Urothelium cell line (cell line): ENCODE measurements around the gene DENND1C.
A peak's percentile ranks its signal among the peaks of the same experiment; 100 is the strongest.

Experiments
- DNase-seq: peaks from one replicate; pipeline ENCODE4 v3.0.0; 2011; ENCODE audit warnings: low spot score, mixed read lengths
- FAIRE-seq: peaks from 2 replicates; lab custom pipeline; 2011; peaks lifted over from hg19 to GRCh38; lab: Jason Lieb, UNC

The DENND1C gene, protein sequence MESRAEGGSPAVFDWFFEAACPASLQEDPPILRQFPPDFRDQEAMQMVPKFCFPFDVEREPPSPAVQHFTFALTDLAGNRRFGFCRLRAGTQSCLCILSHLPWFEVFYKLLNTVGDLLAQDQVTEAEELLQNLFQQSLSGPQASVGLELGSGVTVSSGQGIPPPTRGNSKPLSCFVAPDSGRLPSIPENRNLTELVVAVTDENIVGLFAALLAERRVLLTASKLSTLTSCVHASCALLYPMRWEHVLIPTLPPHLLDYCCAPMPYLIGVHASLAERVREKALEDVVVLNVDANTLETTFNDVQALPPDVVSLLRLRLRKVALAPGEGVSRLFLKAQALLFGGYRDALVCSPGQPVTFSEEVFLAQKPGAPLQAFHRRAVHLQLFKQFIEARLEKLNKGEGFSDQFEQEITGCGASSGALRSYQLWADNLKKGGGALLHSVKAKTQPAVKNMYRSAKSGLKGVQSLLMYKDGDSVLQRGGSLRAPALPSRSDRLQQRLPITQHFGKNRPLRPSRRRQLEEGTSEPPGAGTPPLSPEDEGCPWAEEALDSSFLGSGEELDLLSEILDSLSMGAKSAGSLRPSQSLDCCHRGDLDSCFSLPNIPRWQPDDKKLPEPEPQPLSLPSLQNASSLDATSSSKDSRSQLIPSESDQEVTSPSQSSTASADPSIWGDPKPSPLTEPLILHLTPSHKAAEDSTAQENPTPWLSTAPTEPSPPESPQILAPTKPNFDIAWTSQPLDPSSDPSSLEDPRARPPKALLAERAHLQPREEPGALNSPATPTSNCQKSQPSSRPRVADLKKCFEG

DNA sequence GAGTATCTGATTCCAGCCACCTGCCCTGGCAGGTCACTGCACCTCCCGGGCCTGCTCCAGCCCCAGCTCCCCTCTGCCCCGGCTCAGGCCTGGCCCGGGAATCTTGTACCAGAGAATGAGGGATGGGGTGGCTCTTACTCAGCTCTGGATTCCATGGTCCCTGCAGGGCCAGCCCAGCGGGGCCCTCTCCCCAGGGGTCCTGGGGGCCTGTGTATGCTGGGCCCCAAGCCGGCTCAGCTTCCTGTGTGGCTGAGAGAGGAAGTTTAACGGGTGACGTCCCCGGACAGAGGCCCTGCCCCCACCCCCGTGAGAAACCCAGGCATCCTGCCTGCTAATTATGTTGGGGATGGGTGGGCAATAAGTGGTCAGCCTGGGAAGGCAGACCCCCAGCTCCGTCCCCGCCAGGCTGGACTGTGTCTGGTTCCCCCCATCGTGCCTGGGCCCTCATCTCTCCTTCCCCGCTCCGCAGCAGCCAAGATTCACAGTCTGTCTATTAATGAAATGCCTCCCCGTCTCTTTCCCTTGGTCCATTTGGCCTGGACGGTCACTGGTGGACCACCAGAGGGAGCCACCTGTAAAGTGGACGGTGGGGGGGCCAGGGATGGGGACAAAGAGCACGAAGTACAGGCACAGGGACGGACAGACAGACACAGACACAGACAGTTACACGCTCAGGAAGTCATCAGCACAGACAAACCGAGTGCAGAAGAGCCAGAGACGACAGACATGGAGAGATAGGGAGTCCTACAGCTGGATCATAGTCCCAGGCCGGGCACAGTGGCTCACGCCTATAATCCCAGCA lies at the start of gene DENND1C:
TSS of gene DENND1C (minus strand) at position 247 of the 802 bp plus-strand sequence. CDS start at position 155, 92 bp downstream.
- no peak for DNase-seq
- no peak for FAIRE-seq

DNA sequence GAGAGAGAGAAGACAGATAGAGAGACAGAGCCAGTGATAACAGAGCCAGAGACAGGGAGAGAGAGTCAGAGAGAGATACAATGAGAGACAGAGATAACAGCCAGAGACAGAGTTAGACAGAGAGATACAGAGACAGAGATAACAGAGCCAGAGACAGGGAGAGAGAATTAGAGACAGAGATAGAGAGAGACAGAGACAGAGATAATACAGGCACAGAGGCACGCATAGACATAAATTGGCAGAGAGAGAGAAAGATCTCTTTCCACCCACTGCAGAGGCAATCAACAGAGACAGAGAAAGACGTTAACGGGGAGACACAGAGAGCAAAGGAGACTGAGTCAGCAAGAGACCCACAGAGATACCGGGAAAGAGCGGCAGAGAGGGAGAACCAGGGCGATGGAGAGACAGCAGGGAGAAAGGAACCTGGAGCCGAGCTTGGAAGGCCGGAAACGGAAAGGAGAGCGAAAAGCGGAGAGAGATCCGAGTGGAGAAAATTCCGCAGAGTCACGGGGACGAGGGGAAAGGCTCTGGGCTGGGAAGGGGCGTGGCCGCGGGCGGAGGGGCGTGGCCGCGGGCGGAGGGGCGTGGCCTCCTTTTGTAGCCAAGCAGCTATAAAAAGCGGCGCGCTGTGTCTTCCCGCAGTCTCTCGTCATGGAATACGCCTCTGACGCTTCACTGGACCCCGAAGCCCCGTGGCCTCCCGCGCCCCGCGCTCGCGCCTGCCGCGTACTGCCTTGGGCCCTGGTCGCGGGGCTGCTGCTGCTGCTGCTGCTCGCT lies 49.0 kb upstream of the DENND1C start, which contains the start of gene TNFSF9:
TSS of gene TNFSF9 (plus strand) at position 641 of the 777 bp plus-strand sequence. CDS start at position 652, 11 bp downstream.
- DNase-seq, result peak; percentile 86
- no peak for FAIRE-seq

GRCh38 chr19:6529937-6530385 lies 48.4 kb upstream of the DENND1C start:
- DNase-seq, result no peak
- no peak for FAIRE-seq

- DNase-seq (no peak), FAIRE-seq (no peak)
These were observed 47.8 kb upstream of the DENND1C start for GRCh38 chr19:6529351-6529750.

DNA sequence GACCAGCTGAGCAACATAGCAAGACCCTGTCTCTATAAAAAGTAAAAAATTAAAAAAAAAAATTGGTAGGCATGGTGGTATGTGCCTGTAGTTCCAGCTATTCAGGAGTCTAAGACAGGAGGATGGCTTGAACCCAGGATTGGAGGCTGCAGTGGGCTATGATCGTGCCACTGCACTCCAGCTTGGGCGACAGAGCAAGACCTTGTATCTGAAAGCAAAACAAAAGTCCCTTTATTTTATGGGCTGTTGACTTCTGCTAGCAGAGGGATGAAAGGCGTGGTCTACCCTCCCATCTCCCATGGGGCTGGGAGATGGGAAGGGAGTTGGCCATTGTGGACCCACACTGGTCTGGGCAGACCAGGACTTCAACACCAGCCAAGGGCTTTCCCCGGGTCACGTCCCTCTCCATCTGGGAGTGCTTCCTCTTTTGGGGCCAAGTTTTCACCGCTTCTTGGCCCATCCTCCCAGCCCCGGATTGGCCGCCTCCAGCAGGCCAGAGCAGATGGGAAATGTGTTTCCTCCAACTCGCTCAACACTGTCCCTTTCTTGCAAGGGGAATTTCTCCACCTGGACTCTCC lies 47.0 kb upstream of the DENND1C start:
- no peak for FAIRE-seq
- DNase-seq, result no peak

GRCh38 chr19:6527893-6528543 lies 46.4 kb upstream of the DENND1C start:
- DNase-seq (no peak), FAIRE-seq (no peak)

DNA sequence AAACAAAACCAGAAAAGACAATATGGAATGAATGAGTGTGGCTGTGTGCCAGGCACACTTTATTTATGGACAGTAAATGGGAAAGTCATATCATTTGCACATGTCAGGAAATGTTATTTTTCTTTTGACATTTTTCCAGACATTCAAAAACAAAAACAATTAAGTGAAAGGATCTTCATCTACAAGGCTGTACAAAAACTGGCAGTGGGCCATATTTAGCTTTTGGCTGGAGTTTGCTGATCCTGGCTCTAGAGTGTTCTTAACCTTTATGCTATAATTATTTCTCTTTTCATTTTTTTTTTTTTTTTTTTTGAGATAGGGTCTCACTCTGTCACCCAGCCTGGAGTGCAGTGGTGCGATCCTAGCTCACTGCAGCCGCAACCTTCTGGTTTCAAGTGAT lies 42.7 kb upstream of the DENND1C start:
- no peak for DNase-seq
- FAIRE-seq, result no peak

DNA sequence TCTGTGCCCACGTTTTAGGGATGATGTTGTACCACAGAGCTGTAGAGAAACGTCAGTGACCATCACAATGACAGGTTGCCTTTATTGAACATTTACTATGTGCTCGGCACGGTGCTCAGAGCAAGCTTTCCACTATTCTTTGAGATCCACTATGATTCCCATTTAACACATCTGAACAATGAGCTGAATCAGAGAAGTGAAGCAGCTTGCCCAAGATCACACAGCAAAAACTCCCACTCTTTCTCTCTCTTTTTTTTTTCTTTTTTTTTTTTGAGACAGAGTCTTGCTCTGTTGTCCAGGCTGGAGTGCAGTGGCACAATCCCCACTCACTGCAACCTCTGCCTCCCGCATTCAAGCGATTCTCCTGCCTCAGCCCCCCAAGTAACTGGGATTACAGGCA lies 41.1 kb upstream of the DENND1C start:
- FAIRE-seq (no peak), DNase-seq (no peak)

DNA sequence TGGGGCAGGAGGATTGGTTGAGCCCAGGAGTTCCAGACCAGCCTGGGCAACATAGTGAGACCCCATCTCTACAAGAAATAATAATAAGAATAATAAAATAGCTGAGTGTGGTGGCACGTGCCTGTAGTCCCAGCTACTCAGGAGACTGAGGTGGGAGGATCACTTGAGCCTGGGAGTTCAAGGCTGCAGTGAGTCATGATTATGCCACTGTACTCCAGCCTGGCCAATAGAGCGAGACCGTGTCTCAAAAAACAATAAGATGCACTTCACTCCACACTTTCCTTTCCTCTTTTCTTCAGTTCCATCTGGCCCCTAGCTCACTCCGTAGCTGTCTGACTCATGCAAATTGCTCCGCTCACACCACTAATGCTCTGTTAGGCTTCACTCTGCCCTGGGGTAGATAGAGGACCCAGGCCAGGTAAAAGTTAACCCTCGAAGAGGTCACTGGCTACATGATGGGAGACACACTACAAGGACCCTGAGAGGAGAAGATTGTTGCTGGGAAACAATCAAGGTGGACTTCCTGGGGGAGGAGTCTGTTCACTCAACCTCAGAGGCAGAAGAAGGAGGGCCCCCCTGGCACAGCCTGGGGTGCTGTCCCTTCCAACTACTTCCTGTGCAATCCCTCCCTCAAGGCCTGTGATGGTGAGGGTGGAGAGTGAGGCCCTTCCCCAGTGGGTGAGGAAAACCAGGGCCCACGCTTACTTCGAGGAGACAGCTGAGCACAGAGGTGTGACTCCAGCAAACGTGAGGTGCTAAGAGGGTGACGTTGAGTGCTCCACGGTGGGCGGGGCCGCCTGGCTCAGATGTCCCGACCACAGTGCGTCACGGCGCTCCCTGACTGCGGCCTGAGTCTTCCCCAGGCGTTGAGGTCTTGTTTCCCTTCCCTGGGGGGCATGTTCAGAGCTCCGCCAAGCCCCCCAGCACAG lies 40.4 kb upstream of the DENND1C start:
- DNase-seq, result peak; percentile 22
- no peak for FAIRE-seq

- DNase-seq, result peak; percentile 24
These were observed 37.7 kb upstream of the DENND1C start for GRCh38 chr19:6519289-6519688.

GRCh38 chr19:6518145-6518911 lies 36.7 kb upstream of the DENND1C start:
- DNase-seq, result no peak
- FAIRE-seq, result no peak

More at GRCh38 chr19:6519289-6519688, 37.7 kb upstream of the DENND1C start:
- no peak for FAIRE-seq

GRCh38 chr19:6516659-6517291 lies 35.2 kb upstream of the DENND1C start:
- FAIRE-seq (no peak), DNase-seq (peak; percentile 79)

GRCh38 chr19:6516018-6516658 lies 34.6 kb upstream of the DENND1C start:
- peak; percentile 90 for DNase-seq
- FAIRE-seq, result no peak

GRCh38 chr19:6514926-6515544 lies 33.4 kb upstream of the DENND1C start:
- DNase-seq (no peak), FAIRE-seq (no peak)

GRCh38 chr19:6514089-6514488 lies 32.5 kb upstream of the DENND1C start:
- no peak for FAIRE-seq
- no peak for DNase-seq

DNA sequence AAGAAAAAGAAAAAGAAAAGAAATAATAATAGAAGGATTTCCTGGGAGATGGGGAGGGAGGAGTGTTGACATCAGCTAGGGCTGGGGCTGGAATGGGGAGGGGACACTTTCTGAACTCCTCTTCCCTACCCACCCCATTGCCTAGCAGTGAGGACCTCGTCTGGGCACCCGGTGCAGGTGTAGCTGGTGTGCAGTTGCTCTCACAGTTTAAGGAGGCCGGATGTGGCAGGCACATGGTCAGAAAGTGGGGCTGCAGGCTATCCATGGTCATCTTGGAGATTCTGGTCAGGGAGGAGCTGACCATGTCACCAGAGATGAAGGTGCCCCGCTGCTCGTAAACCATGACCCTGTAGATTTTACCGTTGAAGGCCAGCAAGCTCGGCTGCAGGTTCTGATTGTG lies 29.0 kb upstream of the DENND1C start:
- DNase-seq (no peak), FAIRE-seq (no peak)
